GM19099 (cell line): ENCODE measurements around the gene ERVK3-1.

ENCODE experiments used
- POLR2A ChIP-seq: IDR thresholded peaks from 3 replicates; pipeline ENCODE4 v1.6.1; 2011; ENCODE audit warnings: low read depth; ENCODE audit not compliant: insufficient read length; ENCODE audit errors: extremely low read depth

The ERVK3-1 gene

GRCh38 chr19:58284199-58284598 is 21.0 kb upstream of the ERVK3-1 start:
- TF ChIP-seq POLR2A, result no peak

- no peak for TF ChIP-seq POLR2A
Measured at GRCh38 chr19:58291943-58292342, 13.2 kb upstream of the ERVK3-1 start.

- TF ChIP-seq POLR2A, result no peak
Measured at GRCh38 chr19:58294743-58295374, 10.3 kb upstream of the ERVK3-1 start.

- TF ChIP-seq POLR2A, result no peak
Measured at GRCh38 chr19:58296104-58296503, 9.1 kb upstream of the ERVK3-1 start.

GRCh38 chr19:58300620-58301019 is 4.6 kb upstream of the ERVK3-1 start:
- no peak for TF ChIP-seq POLR2A

GRCh38 chr19:58304255-58304654 is 922 bp upstream of the ERVK3-1 start:
- TF ChIP-seq POLR2A, result no peak

GRCh38 chr19:58304748-58305064 is 471 bp upstream of the ERVK3-1 start:
- TF ChIP-seq POLR2A, result no peak

GRCh38 chr19:58305932-58306323 is 751 bp downstream of the ERVK3-1 start:
- TF ChIP-seq POLR2A, result no peak

- no peak for TF ChIP-seq POLR2A
Measured at GRCh38 chr19:58307736-58308135, 2.6 kb downstream of the ERVK3-1 start.

GRCh38 chr19:58311345-58311865 is 6.2 kb downstream of the ERVK3-1 start:
- TF ChIP-seq POLR2A, result no peak

GRCh38 chr19:58315580-58315979 is 10.4 kb downstream of the ERVK3-1 start:
- no peak for TF ChIP-seq POLR2A

GRCh38 chr19:58317476-58318072 is 12.4 kb downstream of the ERVK3-1 start:
- no peak for TF ChIP-seq POLR2A

GRCh38 chr19:58318297-58318696 is 13.1 kb downstream of the ERVK3-1 start:
- TF ChIP-seq POLR2A, result no peak

GRCh38 chr19:58319241-58319640 is 14.1 kb downstream of the ERVK3-1 start:
- no peak for TF ChIP-seq POLR2A

- no peak for TF ChIP-seq POLR2A
Measured at GRCh38 chr19:58325311-58326022, 20.3 kb downstream of the ERVK3-1 start.

- no peak for TF ChIP-seq POLR2A
Measured at GRCh38 chr19:58326501-58326913, 21.3 kb downstream of the ERVK3-1 start.
